DOHH2 (cell line): Measurements from ENCODE around the gene INSYN2B.

Experiments
- CTCF ChIP-seq: fragments of 200-600 bp; sonication (generic); IDR thresholded peaks from one replicate; pipeline ENCODE4 v1.5.1; 2014; ENCODE audit warnings: antibody characterized with exemption, mild to moderate bottlenecking, low read depth, low read length; ENCODE audit not compliant: poor library complexity, severe bottlenecking
- EZH2phosphoT487 ChIP-seq: fragments of 200-600 bp; sonication (generic); IDR thresholded peaks from 2 replicates; pipeline ENCODE4 v1.6.1; 2017; ENCODE audit warnings: borderline replicate concordance, mild to moderate bottlenecking, antibody characterized with exemption, low read length, moderate library complexity, mixed read lengths

GRCh38 chr5:169870211-169870610 lies 110.1 kb downstream of the INSYN2B start:
- no peak for TF ChIP-seq CTCF
- no peak for TF ChIP-seq EZH2phosphoT487
